Measurements from ENCODE around the gene LHPP.

LHPP gene

DNA sequence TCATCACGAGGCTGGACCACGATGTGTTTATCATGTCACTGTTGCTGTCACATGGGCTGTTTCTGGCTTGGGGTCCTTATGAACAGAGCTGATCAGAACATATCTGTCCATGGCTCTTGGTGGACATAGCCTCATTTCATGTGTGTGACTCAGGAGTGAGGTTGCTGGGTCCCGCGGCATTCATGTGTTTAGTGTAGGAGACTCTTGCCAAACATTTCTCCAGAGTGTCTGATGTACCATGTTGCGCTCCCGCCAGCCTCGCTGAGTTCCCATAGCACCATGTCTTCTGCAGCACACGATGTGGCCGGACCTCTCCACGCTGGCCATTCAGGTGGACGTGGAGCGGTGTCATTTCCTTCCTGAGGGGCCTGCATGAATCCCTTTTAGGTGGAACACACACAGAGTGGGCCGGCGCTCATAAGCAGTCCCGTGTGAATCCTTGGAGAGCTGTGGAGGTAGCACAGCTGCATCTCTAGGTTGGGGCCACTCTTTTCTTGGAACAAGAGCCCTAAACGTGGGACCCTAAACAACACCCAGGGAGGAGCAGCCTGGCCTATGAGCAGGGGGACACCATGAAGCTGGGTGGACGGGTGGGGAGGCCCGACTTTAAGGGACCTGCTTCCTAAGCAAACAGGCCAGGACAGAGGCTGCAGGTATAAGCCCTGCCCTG, 134.6 kb downstream of the LHPP start:
- Histone ChIP-seq H3K9ac (no peak overlapping the region), H3K27me3 (ENCODE audit: insufficient read depth, low read depth) (no peaks in the 10 kb centered on the region), H3K4me3 (IDR thresholded peaks at IDR 0.05; ENCODE audit: insufficient read depth, low read depth, low read length) (no peak overlapping the region), H3K36me3 (ENCODE audit: insufficient read depth) (no peaks in the 10 kb centered on the region), H3K27ac (no peak overlapping the region), H3K4me1 (ENCODE audit: low read depth, poor library complexity, severe bottlenecking) (no peaks in the 10 kb centered on the region), H3K4me2 (no peak overlapping the region), H3K79me2 (ENCODE audit: insufficient read depth, low read depth) (no peaks in the 10 kb centered on the region), H2AFZ (ENCODE audit: low read depth) (no peak overlapping the region), H4K20me1 (ENCODE audit: insufficient read depth) (no peaks in the 10 kb centered on the region)
- no peak for TF ChIP-seq CTCF (conservative IDR thresholded peaks at IDR 0.05; ENCODE audit: low read depth, low read length)

GRCh38 chr10:124596962-124597845, 135.6 kb downstream of the LHPP start:
- Histone ChIP-seq H2AFZ (ENCODE audit: low read depth) (no peak overlapping the region), H3K4me2 (no peak overlapping the region), H3K79me2 (ENCODE audit: insufficient read depth, low read depth) (no peaks in the 10 kb centered on the region), H3K27me3 (ENCODE audit: insufficient read depth, low read depth) (no peaks in the 10 kb centered on the region), H3K27ac (no peak overlapping the region), H3K36me3 (ENCODE audit: insufficient read depth) (no peaks in the 10 kb centered on the region), H3K4me1 (ENCODE audit: low read depth, poor library complexity, severe bottlenecking) (no peaks in the 10 kb centered on the region), H3K9ac (no peak overlapping the region), H3K4me3 (IDR thresholded peaks at IDR 0.05; ENCODE audit: insufficient read depth, low read depth, low read length) (no peak overlapping the region), H4K20me1 (ENCODE audit: insufficient read depth) (no peaks in the 10 kb centered on the region)
- TF ChIP-seq CTCF (conservative IDR thresholded peaks at IDR 0.05; ENCODE audit: low read depth, low read length): no peak

GRCh38 chr10:124597846-124598165, 136.2 kb downstream of the LHPP start:
- no peaks in the 10 kb centered on the region for H3K36me3 ChIP-seq (ENCODE audit: insufficient read depth)
- no peak overlapping the region for H3K4me3 ChIP-seq (IDR thresholded peaks at IDR 0.05; ENCODE audit: insufficient read depth, low read depth, low read length)
- no peak overlapping the region for H3K9ac ChIP-seq
- no peak overlapping the region for H3K27ac ChIP-seq
- no peak overlapping the region for H2AFZ ChIP-seq (ENCODE audit: low read depth)
- H3K27me3 ChIP-seq (ENCODE audit: insufficient read depth, low read depth): no peaks in the 10 kb centered on the region
- no peak overlapping the region for H3K4me2 ChIP-seq
- no peaks in the 10 kb centered on the region for H4K20me1 ChIP-seq (ENCODE audit: insufficient read depth)
- H3K79me2 ChIP-seq (ENCODE audit: insufficient read depth, low read depth): no peaks in the 10 kb centered on the region
- TF ChIP-seq CTCF (conservative IDR thresholded peaks at IDR 0.05; ENCODE audit: low read depth, low read length): no peak
- H3K4me1 ChIP-seq (ENCODE audit: low read depth, poor library complexity, severe bottlenecking): no peaks in the 10 kb centered on the region

GRCh38 chr10:124598196-124598595, 136.6 kb downstream of the LHPP start:
- no peaks in the 10 kb centered on the region for H3K27me3 ChIP-seq (ENCODE audit: insufficient read depth, low read depth)
- no peak for TF ChIP-seq CTCF (conservative IDR thresholded peaks at IDR 0.05; ENCODE audit: low read depth, low read length)
- no peaks in the 10 kb centered on the region for H4K20me1 ChIP-seq (ENCODE audit: insufficient read depth)
- no peak overlapping the region for H3K4me2 ChIP-seq
- no peaks in the 10 kb centered on the region for H3K36me3 ChIP-seq (ENCODE audit: insufficient read depth)
- no peak overlapping the region for H2AFZ ChIP-seq (ENCODE audit: low read depth)
- H3K4me1 ChIP-seq (ENCODE audit: low read depth, poor library complexity, severe bottlenecking): no peaks in the 10 kb centered on the region
- H3K79me2 ChIP-seq (ENCODE audit: insufficient read depth, low read depth): no peaks in the 10 kb centered on the region
- H3K9ac ChIP-seq: no peak overlapping the region
- H3K27ac ChIP-seq: no peak overlapping the region
- H3K4me3 ChIP-seq (IDR thresholded peaks at IDR 0.05; ENCODE audit: insufficient read depth, low read depth, low read length): no peak overlapping the region
